ENCODE measurements around the gene CTNNA3.

Gene CTNNA3

DNA sequence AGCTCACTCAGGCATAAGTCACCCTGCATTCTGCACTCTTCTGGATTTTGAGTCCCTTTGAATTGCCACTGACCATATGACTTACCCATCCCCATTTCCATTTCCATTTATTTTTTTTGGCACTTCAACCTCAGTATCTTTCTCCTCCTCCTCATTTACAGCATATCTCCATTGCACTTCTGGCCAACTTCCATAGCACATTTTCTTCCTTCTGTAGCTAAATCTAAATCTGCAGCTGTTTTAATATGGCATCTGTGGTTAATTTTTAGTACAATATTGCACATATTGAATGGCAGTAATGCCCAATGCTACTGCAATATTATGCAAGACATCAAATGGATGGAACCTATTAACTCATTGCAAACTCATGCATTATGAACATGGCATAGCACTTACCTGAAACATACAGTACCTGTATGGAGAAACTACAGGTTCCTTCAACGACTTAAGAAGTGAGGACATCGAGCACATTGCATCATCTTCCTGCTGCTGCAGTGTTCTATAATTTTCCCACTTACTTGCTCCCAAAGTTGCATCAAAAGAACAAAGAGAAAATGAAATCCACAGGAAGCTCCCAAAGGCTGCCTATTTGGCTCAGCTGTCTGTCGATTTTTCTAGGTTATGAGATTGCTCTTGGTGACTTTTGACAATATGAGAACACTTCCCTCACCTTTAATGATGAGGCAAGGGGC, 714.5 kb downstream of the CTNNA3 start:
- ChIA-PET CTCF (no interaction called here), POLR2A (no interaction called here)
- DNase-seq, result no peak
- no peaks in the 10 kb centered on the region for H3K36me3 ChIP-seq (ENCODE audit: control insufficient read depth in 4 of 4, insufficient read depth in 4 of 4, low read length in 3 of 4)
- no peaks in the 10 kb centered on the region for H3K9me3 ChIP-seq (ENCODE audit: control extremely low read depth in 1 of 5, control insufficient read depth in 4 of 5, insufficient read depth in 2 of 5, low read depth in 1 of 5, low read length in 4 of 5)
- H3K27ac ChIP-seq (ENCODE audit: insufficient read depth in 1 of 2, low read depth in 1 of 2, low read length in 2 of 2, poor library complexity in 1 of 2, severe bottlenecking in 2 of 2), result no peak overlapping the region
- no peaks in the 10 kb centered on the region for H3K4me1 ChIP-seq (ENCODE audit: control extremely low read depth in 1 of 4, control insufficient read depth in 4 of 4, insufficient read depth in 4 of 4, low read length in 3 of 4)
- 100% methylated on average over 2 of the region's 3 CpGs for WGBS (ENCODE audit: insufficient coverage)
- no peak overlapping the region for H3K4me3 ChIP-seq (ENCODE audit: control insufficient read depth in 1 of 7, extremely low read depth in 1 of 7, insufficient read depth in 4 of 7, low read depth in 2 of 7, low read length in 6 of 7)
- no peaks in the 10 kb centered on the region for H3K27me3 ChIP-seq (replicated peaks in 2 of 5; ENCODE audit: control insufficient read depth in 4 of 5, insufficient read depth in 5 of 5, low read length in 4 of 5)

DNA sequence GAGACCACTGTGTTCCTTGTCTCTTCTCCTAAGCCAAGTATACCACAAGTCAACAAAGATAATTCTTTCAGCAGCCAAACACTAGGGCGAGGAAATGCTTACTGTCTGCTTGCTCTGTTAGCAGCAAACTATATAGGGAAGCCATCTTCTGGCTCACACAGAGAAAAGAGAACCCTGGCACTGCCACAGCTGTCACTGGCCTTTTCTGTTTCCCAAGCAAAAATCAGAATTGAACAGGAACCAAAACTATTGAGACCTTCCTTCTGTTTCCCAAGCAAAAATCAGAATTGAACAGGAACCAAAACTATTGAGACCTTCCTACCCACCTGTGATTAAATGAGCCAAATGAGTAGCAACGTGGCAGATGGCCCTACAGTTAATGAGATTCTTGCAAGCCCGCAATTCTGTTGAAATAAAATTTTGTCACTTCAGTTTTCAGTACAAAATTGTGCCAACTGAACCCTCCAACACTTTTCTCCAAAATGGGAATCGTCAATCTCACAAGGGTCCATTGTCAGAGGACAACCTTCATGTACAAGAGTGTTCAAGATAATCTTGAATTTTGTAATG, 715.7 kb downstream of the CTNNA3 start:
- Histone ChIP-seq H3K36me3 (ENCODE audit: control insufficient read depth in 4 of 4, insufficient read depth in 4 of 4, low read length in 3 of 4) (no peaks in the 10 kb centered on the region), H3K9me3 (ENCODE audit: control extremely low read depth in 1 of 5, control insufficient read depth in 4 of 5, insufficient read depth in 2 of 5, low read depth in 1 of 5, low read length in 4 of 5) (no peaks in the 10 kb centered on the region), H3K4me1 (ENCODE audit: control extremely low read depth in 1 of 4, control insufficient read depth in 4 of 4, insufficient read depth in 4 of 4, low read length in 3 of 4) (no peaks in the 10 kb centered on the region), H3K27ac (ENCODE audit: insufficient read depth in 1 of 2, low read depth in 1 of 2, low read length in 2 of 2, poor library complexity in 1 of 2, severe bottlenecking in 2 of 2) (no peak overlapping the region), H3K27me3 (replicated peaks in 2 of 5; ENCODE audit: control insufficient read depth in 4 of 5, insufficient read depth in 5 of 5, low read length in 4 of 5) (no peaks in the 10 kb centered on the region), H3K4me3 (ENCODE audit: control insufficient read depth in 1 of 7, extremely low read depth in 1 of 7, insufficient read depth in 4 of 7, low read depth in 2 of 7, low read length in 6 of 7) (no peak overlapping the region)
- no peak for DNase-seq
- POLR2A ChIA-PET, result no interaction called here
- WGBS (ENCODE audit: insufficient coverage), result 94% methylated on average over 3 of the region's 4 CpGs
- CTCF ChIA-PET, result no interaction called here

DNA sequence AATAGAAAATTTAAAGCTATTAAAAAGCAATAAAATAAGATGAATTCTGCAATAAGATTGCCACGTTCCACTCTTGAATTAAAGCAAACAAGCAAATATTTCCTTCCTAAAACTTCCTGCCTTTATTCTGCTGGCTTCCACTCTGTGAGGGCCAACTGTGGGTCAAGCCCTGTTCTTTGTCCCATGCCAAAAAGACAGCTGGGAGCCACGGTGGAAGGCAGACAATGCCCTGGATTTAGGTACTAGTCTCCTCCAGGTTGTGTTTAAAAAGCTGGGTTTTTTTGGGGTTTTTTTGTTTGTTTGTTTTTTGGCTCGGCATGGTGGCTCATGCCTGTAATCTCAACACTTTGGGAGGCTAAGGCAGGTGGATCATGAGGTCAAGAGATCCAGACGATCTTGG, 731.0 kb downstream of the CTNNA3 start:
- H3K27me3 ChIP-seq (replicated peaks in 2 of 5; ENCODE audit: control insufficient read depth in 4 of 5, insufficient read depth in 5 of 5, low read length in 4 of 5), result peaks cover 0 to 2% (median 0%) of the 10 kb centered on the region in 5 experiments
- H3K4me1 ChIP-seq (ENCODE audit: control extremely low read depth in 1 of 4, control insufficient read depth in 4 of 4, insufficient read depth in 4 of 4, low read length in 3 of 4), result no peaks in the 10 kb centered on the region
- ChIA-PET CTCF (interaction anchor here (1.0 kb wide), 1 partner anchor 13 kb away, joined by 3 read pairs; no protein-coding TSS in a partner anchor), POLR2A (no interaction called here)
- 71% methylated on average over 3 of the region's 4 CpGs for WGBS (ENCODE audit: insufficient coverage)
- H3K36me3 ChIP-seq (ENCODE audit: control insufficient read depth in 4 of 4, insufficient read depth in 4 of 4, low read length in 3 of 4), result no peaks in the 10 kb centered on the region
- H3K27ac ChIP-seq (ENCODE audit: insufficient read depth in 1 of 2, low read depth in 1 of 2, low read length in 2 of 2, poor library complexity in 1 of 2, severe bottlenecking in 2 of 2), result no peak overlapping the region
- no peak for DNase-seq
- no peaks in the 10 kb centered on the region for H3K9me3 ChIP-seq (ENCODE audit: control extremely low read depth in 1 of 5, control insufficient read depth in 4 of 5, insufficient read depth in 2 of 5, low read depth in 1 of 5, low read length in 4 of 5)
- no peak overlapping the region for H3K4me3 ChIP-seq (ENCODE audit: control insufficient read depth in 1 of 7, extremely low read depth in 1 of 7, insufficient read depth in 4 of 7, low read depth in 2 of 7, low read length in 6 of 7)

DNA sequence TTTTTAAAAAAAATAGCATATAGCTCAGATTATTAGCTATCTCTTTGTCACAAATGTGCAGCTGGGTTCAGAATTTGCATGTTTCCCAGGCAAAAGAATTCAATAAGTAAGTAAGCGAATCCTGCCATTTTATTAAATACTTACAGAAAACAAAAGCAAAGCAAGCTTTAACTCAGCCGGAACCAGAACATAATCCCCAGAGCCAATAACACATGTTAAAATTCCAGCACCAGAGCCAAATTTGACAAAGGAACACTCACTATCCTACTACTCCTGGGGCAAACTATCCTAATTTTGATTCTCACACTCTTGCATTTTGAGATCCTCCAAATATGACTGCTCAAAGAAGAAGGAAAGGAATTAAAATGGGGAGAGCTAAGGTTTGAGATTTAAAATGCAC, 737.5 kb downstream of the CTNNA3 start:
- no peak overlapping the region for H3K27ac ChIP-seq (ENCODE audit: insufficient read depth in 1 of 2, low read depth in 1 of 2, low read length in 2 of 2, poor library complexity in 1 of 2, severe bottlenecking in 2 of 2)
- H3K4me3 ChIP-seq (ENCODE audit: control insufficient read depth in 1 of 7, extremely low read depth in 1 of 7, insufficient read depth in 4 of 7, low read depth in 2 of 7, low read length in 6 of 7), result no peak overlapping the region
- no peak for DNase-seq
- ChIA-PET POLR2A (no interaction called here), CTCF (interaction anchor here (1.8 kb wide), 1 partner anchor 24 kb away, joined by 4 read pairs; no protein-coding TSS in a partner anchor)
- H3K27me3 ChIP-seq (replicated peaks in 2 of 5; ENCODE audit: control insufficient read depth in 4 of 5, insufficient read depth in 5 of 5, low read length in 4 of 5), result no peaks in the 10 kb centered on the region
- no peaks in the 10 kb centered on the region for H3K36me3 ChIP-seq (ENCODE audit: control insufficient read depth in 4 of 4, insufficient read depth in 4 of 4, low read length in 3 of 4)
- no peaks in the 10 kb centered on the region for H3K4me1 ChIP-seq (ENCODE audit: control extremely low read depth in 1 of 4, control insufficient read depth in 4 of 4, insufficient read depth in 4 of 4, low read length in 3 of 4)
- no peaks in the 10 kb centered on the region for H3K9me3 ChIP-seq (ENCODE audit: control extremely low read depth in 1 of 5, control insufficient read depth in 4 of 5, insufficient read depth in 2 of 5, low read depth in 1 of 5, low read length in 4 of 5)
- WGBS (ENCODE audit: insufficient coverage), result 100% methylated on average over 1 of the region's 2 CpGs

DNA sequence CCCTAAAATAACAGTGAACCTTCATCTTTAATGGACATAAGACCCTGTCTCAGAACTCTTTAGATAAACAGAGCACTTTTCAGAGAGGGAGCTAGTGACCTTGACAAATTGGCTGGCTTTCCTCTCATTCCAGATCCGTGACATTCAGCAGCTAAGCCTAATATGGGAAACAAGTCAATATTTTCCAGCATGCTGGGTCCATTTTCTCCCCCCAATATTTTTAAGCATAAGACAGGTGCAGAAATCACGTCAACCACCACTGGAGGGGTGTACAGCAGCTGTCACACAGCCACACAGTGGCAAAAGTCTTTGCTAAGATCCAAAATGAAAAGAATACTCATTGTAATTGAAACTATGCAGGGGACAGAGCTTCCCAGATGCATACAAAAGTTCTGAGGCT, 744.1 kb downstream of the CTNNA3 start:
- Histone ChIP-seq H3K36me3 (ENCODE audit: control insufficient read depth in 4 of 4, insufficient read depth in 4 of 4, low read length in 3 of 4) (no peaks in the 10 kb centered on the region), H3K9me3 (ENCODE audit: control extremely low read depth in 1 of 5, control insufficient read depth in 4 of 5, insufficient read depth in 2 of 5, low read depth in 1 of 5, low read length in 4 of 5) (no peaks in the 10 kb centered on the region), H3K4me3 (ENCODE audit: control insufficient read depth in 1 of 7, extremely low read depth in 1 of 7, insufficient read depth in 4 of 7, low read depth in 2 of 7, low read length in 6 of 7) (no peak overlapping the region), H3K27ac (ENCODE audit: insufficient read depth in 1 of 2, low read depth in 1 of 2, low read length in 2 of 2, poor library complexity in 1 of 2, severe bottlenecking in 2 of 2) (no peak overlapping the region), H3K27me3 (replicated peaks in 2 of 5; ENCODE audit: control insufficient read depth in 4 of 5, insufficient read depth in 5 of 5, low read length in 4 of 5) (no peaks in the 10 kb centered on the region), H3K4me1 (ENCODE audit: control extremely low read depth in 1 of 4, control insufficient read depth in 4 of 4, insufficient read depth in 4 of 4, low read length in 3 of 4) (no peaks in the 10 kb centered on the region)
- 94% methylated on average over 2 of the region's 2 CpGs for WGBS (ENCODE audit: insufficient coverage)
- ChIA-PET CTCF (interaction anchor here (1.1 kb wide), 1 partner anchor 13 kb away, joined by 3 read pairs; no protein-coding TSS in a partner anchor), POLR2A (no interaction called here)
- no peak for DNase-seq

DNA sequence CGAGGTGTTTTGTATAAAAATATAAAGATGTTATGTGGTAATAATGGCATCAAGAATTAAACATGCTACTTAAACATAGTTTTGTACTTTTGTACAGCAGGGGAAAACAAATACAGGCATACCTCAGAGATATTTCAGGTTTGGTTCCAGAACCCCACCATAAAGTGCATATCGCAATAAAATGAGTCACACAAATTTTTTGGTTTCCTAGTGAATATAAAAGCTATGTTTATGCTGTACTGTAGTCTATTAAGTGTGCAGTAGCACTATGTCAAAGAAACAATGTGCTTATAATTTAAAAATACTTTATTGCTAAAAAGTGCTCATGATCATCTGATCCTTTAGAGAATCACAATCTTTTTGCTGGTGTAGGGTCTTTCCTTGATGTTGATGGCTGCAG, 752.4 kb downstream of the CTNNA3 start:
- ChIA-PET CTCF (no interaction called here), POLR2A (no interaction called here)
- H3K4me1 ChIP-seq (ENCODE audit: control extremely low read depth in 1 of 4, control insufficient read depth in 4 of 4, insufficient read depth in 4 of 4, low read length in 3 of 4), result no peaks in the 10 kb centered on the region
- no CpG with 5 or more reads among the region's 2 CpGs for WGBS (ENCODE audit: insufficient coverage)
- no peaks in the 10 kb centered on the region for H3K36me3 ChIP-seq (ENCODE audit: control insufficient read depth in 4 of 4, insufficient read depth in 4 of 4, low read length in 3 of 4)
- H3K4me3 ChIP-seq (ENCODE audit: control insufficient read depth in 1 of 7, extremely low read depth in 1 of 7, insufficient read depth in 4 of 7, low read depth in 2 of 7, low read length in 6 of 7), result no peak overlapping the region
- H3K27ac ChIP-seq (ENCODE audit: insufficient read depth in 1 of 2, low read depth in 1 of 2, low read length in 2 of 2, poor library complexity in 1 of 2, severe bottlenecking in 2 of 2), result no peak overlapping the region
- no peaks in the 10 kb centered on the region for H3K9me3 ChIP-seq (ENCODE audit: control extremely low read depth in 1 of 5, control insufficient read depth in 4 of 5, insufficient read depth in 2 of 5, low read depth in 1 of 5, low read length in 4 of 5)
- no peak for DNase-seq
- H3K27me3 ChIP-seq (replicated peaks in 2 of 5; ENCODE audit: control insufficient read depth in 4 of 5, insufficient read depth in 5 of 5, low read length in 4 of 5), result no peaks in the 10 kb centered on the region

DNA sequence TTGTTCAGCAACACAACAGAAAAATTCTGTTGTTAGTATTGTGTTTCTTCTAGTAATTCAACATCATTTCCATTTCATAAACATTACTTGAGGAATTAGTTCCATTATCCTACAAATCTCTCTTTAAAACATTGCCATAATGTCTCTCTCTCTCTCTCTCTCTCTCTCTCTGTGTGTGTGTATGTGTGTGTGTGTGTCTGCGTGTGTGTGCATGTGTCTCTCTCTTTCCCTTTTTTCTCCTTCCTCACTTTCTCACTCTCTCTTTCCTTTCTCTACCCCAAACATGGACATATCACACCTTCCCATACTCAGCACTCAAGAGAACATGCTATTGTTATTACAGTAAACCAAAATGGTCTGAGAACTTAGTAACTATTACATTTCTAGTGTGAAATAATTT, 753.6 kb downstream of the CTNNA3 start:
- no peaks in the 10 kb centered on the region for H3K4me1 ChIP-seq (ENCODE audit: control extremely low read depth in 1 of 4, control insufficient read depth in 4 of 4, insufficient read depth in 4 of 4, low read length in 3 of 4)

More for the DNA sequence above, 753.6 kb downstream of the CTNNA3 start:
- Histone ChIP-seq H3K27ac (ENCODE audit: insufficient read depth in 1 of 2, low read depth in 1 of 2, low read length in 2 of 2, poor library complexity in 1 of 2, severe bottlenecking in 2 of 2) (no peak overlapping the region), H3K4me3 (ENCODE audit: control insufficient read depth in 1 of 7, extremely low read depth in 1 of 7, insufficient read depth in 4 of 7, low read depth in 2 of 7, low read length in 6 of 7) (no peak overlapping the region), H3K36me3 (ENCODE audit: control insufficient read depth in 4 of 4, insufficient read depth in 4 of 4, low read length in 3 of 4) (no peaks in the 10 kb centered on the region), H3K9me3 (ENCODE audit: control extremely low read depth in 1 of 5, control insufficient read depth in 4 of 5, insufficient read depth in 2 of 5, low read depth in 1 of 5, low read length in 4 of 5) (no peaks in the 10 kb centered on the region), H3K27me3 (replicated peaks in 2 of 5; ENCODE audit: control insufficient read depth in 4 of 5, insufficient read depth in 5 of 5, low read length in 4 of 5) (no peaks in the 10 kb centered on the region)
- POLR2A ChIA-PET, result no interaction called here
- DNase-seq, result no peak
- CTCF ChIA-PET, result interaction anchor here (0.6 kb wide), 1 partner anchor 15 kb away, joined by 4 read pairs; no protein-coding TSS in a partner anchor
- WGBS (ENCODE audit: insufficient coverage), result no CpG with 5 or more reads among the region's 1 CpG
